Measurements from ENCODE around the gene AGAP3. TPM values are rescaled to one million over a fixed set of nuclear protein-coding genes. Genes with fewer than 3 reads are reported as not detected.

The AGAP3 gene
- polyA plus RNA-seq, 1 experiment, result 52.1 TPM

DNA sequence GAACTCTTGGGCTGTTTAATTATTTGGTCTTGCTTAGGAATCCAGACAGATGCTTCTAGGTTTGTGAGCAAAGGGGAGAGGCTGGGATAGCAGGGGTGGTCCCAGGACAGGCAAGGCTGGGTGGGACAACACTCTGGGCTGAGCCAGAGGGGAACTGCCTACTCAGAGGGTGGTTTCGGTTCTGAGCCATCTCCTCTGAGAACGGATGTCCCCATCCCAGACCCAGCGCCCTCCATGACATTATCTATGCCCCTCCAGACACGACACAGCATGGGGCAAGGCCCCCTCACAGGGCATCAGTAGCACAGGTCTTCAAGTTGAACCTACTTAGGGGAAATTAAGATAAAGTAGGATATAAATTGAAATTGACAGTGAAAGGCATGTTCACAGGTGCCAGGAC is 93.7 kb downstream of the AGAP3 start:
- Histone ChIP-seq H3K36me3 (ENCODE audit: control insufficient read depth, insufficient read depth, low read length) (no peaks in the 10 kb centered on the region), H3K27me3 (ENCODE audit: control insufficient read depth, insufficient read depth, low read length) (peaks cover 28% of the 10 kb centered on the region), H3K4me3 (ENCODE audit: low read depth, low read length) (no peak overlapping the region)
- no peak for DNase-seq (ENCODE audit: low read depth)
- ChIA-PET CTCF (no interaction called here), POLR2A (no interaction called here)
- TF ChIP-seq, protein P1, sequence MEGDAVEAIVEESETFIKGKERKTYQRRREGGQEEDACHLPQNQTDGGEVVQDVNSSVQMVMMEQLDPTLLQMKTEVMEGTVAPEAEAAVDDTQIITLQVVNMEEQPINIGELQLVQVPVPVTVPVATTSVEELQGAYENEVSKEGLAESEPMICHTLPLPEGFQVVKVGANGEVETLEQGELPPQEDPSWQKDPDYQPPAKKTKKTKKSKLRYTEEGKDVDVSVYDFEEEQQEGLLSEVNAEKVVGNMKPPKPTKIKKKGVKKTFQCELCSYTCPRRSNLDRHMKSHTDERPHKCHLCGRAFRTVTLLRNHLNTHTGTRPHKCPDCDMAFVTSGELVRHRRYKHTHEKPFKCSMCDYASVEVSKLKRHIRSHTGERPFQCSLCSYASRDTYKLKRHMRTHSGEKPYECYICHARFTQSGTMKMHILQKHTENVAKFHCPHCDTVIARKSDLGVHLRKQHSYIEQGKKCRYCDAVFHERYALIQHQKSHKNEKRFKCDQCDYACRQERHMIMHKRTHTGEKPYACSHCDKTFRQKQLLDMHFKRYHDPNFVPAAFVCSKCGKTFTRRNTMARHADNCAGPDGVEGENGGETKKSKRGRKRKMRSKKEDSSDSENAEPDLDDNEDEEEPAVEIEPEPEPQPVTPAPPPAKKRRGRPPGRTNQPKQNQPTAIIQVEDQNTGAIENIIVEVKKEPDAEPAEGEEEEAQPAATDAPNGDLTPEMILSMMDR (IDR thresholded peaks at IDR 0.05; ENCODE audit: insufficient read depth, low read depth, low read length), result no peak

DNA sequence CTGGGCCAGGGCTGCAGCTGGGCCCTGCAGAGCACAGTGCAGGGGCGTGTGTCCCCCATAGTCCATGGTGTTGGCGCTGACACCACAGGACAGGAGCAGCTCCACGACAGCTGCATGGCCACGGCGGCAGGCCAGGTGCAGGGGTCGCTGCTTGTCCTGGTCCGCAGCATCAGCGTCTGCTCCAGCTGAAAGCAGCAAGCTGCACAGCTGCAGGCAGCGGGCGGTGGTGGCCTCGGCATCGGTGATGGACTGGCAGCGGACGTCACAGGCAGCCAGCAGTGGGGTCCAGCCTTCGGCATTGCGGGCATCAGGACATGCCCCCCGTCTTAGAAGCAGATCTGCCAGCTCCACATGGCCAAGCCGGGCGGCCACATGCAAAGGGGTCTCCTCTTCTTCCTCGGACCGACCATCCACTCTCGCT is 94.7 kb downstream of the AGAP3 start:
- POLR2A ChIA-PET, result no interaction called here
- DNase-seq (ENCODE audit: low read depth), result no peak
- CTCF ChIA-PET, result no interaction called here
- TF ChIP-seq, protein P1 (IDR thresholded peaks at IDR 0.05; ENCODE audit: insufficient read depth, low read depth, low read length), result no peak
- H3K36me3 ChIP-seq (ENCODE audit: control insufficient read depth, insufficient read depth, low read length), result no peaks in the 10 kb centered on the region
- peaks cover 27% of the 10 kb centered on the region for H3K27me3 ChIP-seq (ENCODE audit: control insufficient read depth, insufficient read depth, low read length)
- H3K4me3 ChIP-seq (ENCODE audit: low read depth, low read length), result no peak overlapping the region

DNA sequence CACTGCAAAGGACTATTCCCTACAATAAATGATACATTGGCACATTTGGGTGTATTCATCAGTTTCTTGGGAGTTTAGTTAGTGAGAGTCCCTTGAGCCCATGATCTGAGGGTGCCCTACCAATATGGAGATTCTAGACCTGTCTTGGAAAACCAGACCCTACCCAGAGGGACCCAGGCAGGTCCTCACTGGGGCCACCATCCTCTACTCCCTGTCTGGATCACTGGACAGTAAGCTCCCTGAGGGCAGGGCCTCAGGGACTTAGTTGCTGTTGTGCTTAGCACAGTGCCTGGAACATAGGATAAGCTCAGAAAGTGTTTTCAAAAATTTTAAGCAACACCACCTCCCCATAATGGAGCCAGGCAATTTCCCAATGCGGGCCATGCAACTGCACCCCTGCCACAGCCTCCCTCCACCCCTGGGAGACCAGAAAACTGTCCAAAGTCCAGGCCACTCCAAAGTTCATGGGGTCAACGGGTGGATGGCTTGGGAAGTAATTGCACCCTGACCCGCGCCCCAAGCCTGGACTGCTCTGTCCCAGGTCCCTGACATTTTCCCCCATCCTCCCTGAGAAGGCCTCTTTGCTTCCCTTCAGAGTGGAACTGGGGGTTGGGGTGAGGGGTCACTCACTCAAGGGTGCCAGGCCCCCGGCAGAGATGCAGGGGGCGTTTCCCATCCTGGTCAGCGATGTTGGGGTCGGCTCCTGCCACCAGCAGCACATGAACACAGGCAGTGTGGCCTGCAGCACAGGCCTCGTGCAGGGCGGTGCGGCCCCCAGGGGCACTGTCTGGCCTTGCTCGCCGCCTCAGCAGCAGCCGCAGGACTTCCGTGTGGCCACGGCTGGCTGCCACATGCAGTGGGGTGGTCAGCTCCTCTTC is 99.7 kb downstream of the AGAP3 start:
- ChIA-PET POLR2A (no interaction called here), CTCF (no interaction called here)
- TF ChIP-seq, protein P1 (IDR thresholded peaks at IDR 0.05; ENCODE audit: insufficient read depth, low read depth, low read length), result no peak
- Histone ChIP-seq H3K36me3 (ENCODE audit: control insufficient read depth, insufficient read depth, low read length) (no peaks in the 10 kb centered on the region), H3K4me3 (ENCODE audit: low read depth, low read length) (no peak overlapping the region), H3K27me3 (ENCODE audit: control insufficient read depth, insufficient read depth, low read length) (peaks cover 20% of the 10 kb centered on the region)
- no peak for DNase-seq (ENCODE audit: low read depth)

DNA sequence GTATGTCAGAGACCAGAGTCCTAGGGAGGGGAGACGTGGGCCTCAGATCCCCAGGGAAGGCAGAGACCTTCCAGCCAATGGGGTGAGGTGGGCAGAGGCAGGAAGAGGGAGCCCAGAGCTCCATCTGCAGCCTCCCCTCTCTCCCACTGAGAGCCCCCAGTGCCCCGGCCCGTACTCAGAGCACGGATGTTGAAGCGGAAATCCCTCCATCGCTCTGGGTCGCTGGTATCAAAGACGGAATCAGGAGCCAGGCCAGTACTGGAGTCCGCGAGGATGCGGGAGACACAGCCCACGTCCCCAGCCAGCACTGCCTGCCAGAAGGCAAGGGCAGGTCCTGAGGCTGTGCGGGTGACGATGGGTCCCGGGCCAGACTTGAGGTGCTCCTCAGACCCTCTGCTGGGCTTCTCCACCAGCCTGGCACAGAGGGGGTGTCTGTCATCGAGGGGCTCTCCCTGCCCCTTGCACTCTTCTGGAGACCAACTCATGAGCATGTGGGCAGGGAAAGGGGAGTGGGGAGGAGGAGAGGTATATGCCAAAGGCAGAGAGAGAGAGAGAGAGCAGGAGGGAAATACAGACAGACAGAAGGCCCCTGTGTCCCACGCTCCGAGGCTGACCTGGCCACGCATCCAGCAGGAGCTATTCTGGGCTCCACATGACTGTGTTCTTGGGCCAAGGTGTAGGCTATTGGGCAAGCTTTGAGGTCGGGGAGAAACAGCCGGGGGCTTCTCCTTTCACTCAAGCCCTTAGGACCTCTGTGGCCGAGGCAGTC is 100.5 kb downstream of the AGAP3 start, which contains the start of gene ASB10:
Gene ASB10, minus strand, starts transcription at position 611 of the 769 bp plus-strand sequence. Its CDS starts 120 bp downstream, at position 491.
- Histone ChIP-seq H3K27me3 (ENCODE audit: control insufficient read depth, insufficient read depth, low read length) (peaks cover 20% of the 10 kb centered on the region), H3K36me3 (ENCODE audit: control insufficient read depth, insufficient read depth, low read length) (no peaks in the 10 kb centered on the region), H3K4me3 (ENCODE audit: low read depth, low read length) (no peak within 1 kb of the TSS)
- TF ChIP-seq, protein P1 (IDR thresholded peaks at IDR 0.05; ENCODE audit: insufficient read depth, low read depth, low read length), result no peak
- ChIA-PET CTCF (interaction anchor here (1.4 kb wide), 1 partner anchor 17 kb away, joined by 4 read pairs; no protein-coding TSS in a partner anchor), POLR2A (no interaction called here)
- DNase-seq (ENCODE audit: low read depth), result no peak

Data from BJ (cell line).